ENCODE data around the gene DYNC2LI1.

The DYNC2LI1 gene

DNA sequence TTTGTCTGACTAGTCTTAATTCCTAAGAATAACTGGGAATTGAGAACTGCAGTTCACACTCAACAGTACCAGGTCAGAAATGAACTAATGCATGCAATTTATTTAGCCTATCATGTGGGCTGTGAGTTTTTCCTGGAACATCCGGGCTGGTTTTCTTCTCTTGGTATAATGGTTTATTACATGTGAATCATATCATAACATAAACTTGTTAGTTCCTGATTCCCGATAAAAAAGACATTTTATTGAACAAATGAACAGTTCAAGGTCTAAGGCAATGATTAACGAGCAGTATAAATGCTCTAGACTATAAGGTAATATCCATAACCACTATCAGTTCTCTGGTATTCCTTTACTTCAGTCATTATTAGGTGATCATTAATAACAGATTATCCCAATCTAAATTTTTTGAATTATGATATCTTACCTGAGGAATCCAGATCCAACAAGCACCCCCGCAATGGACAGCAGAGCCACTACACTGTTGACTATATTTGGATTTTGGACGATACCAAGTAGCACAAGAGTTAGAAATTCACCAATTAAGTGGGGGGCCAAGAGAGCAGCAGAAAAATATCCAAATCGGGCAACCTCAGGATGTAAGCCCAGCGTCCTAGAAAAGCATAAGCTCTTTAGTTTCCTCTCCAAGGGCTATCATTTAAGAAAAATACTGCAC, 45.8 kb downstream of the DYNC2LI1 start:
- no peak for DNase-seq

GRCh38 chr2:43822839-43823238, 49.0 kb downstream of the DYNC2LI1 start:
- no peak for DNase-seq

DNA sequence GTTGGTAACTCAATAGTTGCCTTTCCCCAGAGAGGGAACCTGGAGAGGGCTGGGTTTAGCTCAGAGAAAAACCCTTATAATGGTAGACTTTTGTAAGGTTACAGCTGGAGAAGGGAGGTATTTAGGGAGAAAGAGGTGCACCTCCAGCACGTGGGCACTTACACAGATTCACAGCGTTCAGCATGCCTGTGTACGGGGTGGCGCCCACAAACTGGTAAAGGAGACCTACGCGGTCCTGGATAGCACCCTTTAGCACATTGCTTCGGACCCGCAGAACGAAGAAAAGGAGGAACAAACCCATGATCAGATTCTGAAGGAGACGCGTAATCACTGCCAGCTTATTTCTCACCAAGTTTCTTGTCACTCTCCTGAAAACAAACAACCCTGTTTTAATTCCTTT, 49.9 kb downstream of the DYNC2LI1 start:
- no peak for DNase-seq

DNA sequence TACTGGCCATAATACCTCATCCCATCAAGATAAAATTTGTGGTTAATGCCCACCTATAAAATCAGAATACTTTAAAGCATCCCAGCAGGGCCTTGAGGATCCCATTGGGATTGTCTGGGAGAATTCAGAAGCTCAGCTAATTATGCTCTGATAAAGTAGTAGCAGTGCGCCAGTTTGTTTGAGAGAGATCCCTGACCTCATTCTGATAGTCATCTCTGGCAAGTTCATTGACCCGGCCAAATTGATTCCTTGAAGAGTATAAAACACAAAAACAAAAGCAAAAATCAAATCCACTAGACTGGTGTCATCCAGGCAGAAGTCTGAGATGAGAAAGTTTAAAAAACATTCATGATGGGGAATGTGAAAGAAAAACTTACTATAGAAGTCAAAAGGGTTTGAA, 50.7 kb downstream of the DYNC2LI1 start:
- no peak for DNase-seq

GRCh38 chr2:43824951-43825493, 51.2 kb downstream of the DYNC2LI1 start:
- no peak for DNase-seq

- no peak for DNase-seq
These were observed 52.0 kb downstream of the DYNC2LI1 start for GRCh38 chr2:43825841-43826240.

DNA sequence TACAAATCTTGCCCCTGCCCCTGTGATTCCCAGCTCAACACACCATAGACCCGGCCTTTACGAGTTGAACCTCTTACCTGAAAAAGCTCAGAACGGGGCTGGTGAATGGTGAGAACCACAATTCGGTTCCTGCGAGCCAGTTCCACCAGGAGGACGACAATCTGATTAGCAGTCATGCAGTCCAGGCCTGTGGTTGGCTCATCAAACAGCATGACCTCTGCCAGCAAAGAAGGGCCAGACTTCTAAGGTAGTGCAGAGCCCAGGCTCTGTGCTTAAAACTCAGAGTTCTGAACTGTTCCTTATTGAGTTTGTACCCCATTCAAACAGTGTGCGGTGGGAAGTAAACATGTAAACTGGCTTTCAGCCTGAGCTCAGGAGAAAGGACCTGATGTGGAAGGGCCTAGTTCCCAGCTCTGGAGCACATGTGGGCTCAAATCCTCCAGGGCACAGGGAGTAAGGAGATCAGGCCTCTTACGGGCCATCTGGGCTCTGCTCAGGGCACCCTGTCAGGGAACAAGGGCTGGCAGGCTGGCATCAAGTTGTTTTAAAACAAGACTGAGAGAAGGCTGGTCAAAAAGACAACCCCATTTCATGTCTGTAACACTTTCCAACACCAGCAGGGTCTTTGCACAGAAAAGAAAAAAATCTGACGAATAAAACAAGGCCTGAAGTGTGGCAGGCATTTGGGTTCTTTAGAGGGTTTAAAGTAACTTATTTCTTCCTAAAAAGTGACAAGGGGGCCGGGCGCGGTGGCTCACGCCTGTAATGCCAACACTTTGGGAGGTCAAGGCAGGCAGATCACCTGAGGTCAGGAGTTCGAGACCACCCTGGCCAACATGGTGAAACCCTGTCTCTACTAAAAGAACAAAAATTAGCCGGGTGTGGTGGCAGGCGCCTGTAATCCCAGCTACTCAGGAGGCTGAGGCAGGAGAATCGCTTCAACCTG, 52.7 kb downstream of the DYNC2LI1 start:
- no peak for DNase-seq

DNA sequence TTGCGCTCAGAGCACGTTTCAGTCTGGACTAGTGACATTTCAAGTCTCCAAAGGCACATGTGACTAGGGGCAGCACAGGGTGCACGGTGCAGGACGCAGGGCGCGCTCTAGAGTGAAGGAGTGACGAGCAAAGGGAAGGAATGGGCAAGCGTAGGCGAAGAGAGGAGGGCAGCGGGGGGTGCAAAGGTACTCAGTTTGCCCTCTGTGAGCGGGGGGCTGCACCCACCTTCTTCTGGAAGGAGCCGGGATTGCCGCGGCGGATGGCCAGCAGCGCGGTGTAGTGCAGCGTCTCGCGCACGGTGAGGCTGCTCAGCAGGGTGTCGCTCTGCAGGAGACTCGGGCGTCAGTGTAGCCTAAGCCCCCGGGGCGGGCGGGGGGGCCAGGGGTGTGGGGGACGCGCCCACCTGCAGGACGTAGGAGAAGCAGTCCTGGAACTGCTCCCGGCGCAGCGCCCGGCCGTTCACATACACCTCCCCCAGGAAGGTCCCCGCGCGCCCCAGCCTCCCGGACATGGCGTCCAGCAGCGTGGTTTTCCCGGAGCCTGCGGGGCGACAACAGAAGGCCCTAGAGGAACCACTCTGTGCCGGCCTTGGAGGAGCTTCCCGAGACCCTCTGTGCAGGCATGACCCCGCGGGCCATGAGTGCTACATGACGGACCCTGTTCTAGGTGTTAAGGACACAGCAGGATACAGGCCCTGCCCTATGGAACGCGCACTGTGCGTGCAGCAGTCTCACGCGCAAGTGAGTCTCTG, 57.9 kb downstream of the DYNC2LI1 start:
- peak; percentile 52 for DNase-seq

GRCh38 chr2:43832457-43832856, 58.6 kb downstream of the DYNC2LI1 start:
- DNase-seq: no peak

- DNase-seq: no peak
These were observed 63.2 kb downstream of the DYNC2LI1 start for GRCh38 chr2:43837033-43837432.

DNA sequence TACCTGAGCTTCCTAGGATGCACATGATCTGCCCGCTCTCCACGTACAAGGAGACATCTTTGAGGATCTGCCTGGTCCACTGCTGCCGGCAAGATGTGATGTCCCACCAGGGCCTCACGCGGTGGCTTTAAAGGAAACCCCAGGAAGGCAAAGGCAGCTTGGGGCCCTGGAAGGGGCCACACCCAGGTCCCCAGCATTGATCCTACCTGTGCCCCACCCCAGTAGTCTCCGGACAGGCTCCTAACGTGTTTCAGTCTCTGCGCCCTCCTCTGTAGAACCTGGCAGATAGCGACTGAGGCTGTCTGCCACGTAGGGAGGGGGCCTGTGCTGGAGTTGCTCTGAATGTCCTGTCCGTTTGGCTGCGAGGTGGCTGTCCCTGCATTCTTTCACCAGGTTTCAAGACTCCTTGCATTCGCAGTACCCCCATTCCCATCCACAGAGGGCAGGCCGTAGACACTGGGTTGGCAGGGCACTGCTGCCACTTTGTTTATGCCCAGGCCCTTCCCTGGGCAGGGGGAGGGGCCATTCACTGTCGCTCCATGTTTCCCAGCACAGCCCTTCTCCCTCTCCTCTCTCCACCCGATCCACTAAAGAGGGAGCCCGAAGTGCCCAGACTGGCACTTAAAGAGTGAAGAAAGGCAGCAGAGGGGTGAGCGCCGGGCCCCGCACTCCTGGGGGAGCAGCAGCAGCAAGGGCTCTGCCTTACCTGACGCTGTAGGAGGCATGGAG, 64.2 kb downstream of the DYNC2LI1 start:
- DNase-seq: no peak

DNA sequence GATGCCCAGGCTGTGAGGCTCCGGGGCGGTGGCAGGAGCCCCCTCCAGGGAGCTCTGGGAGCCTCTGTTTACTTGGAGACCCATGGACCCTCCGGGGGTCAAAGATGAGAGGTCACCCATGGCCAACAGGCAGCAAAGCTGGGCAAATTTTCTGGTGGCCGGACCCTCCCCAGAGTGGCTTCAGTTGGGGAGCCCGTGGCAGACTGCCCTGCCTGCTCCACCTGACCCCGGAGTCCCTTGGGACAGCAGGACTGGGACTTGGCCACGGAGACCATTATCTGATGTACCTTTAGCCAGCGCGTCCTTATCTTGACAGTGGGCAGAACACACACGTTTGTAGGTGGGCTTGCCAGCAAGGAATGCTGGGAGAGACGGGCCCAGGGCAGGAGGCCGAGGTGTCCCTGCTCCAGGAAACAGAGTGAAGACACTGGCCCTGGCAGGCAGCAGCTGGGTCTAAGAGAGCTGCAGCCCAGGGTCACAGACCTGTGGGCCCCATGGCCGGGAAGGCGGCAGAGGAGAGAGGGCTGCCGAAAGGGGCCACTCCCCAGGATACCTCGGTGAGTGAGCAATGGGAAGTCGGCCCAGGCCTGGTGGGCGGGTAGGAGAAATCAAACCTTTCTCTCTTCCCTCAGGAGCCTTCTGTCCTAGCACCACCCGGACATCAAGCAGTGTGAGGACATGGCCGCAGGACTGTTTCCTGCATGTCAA, 64.9 kb downstream of the DYNC2LI1 start, which contains the start of the genes ABCG5 and ABCG8:
Gene ABCG5, minus strand, starts transcription at position 280 of the 708 bp plus-strand sequence. Its CDS starts 160 bp downstream, at position 120.
Gene ABCG8, plus strand, starts transcription at position 412 of the 708 bp plus-strand sequence. Its CDS starts 83 bp downstream, at position 495.
- no peak for DNase-seq

DNA sequence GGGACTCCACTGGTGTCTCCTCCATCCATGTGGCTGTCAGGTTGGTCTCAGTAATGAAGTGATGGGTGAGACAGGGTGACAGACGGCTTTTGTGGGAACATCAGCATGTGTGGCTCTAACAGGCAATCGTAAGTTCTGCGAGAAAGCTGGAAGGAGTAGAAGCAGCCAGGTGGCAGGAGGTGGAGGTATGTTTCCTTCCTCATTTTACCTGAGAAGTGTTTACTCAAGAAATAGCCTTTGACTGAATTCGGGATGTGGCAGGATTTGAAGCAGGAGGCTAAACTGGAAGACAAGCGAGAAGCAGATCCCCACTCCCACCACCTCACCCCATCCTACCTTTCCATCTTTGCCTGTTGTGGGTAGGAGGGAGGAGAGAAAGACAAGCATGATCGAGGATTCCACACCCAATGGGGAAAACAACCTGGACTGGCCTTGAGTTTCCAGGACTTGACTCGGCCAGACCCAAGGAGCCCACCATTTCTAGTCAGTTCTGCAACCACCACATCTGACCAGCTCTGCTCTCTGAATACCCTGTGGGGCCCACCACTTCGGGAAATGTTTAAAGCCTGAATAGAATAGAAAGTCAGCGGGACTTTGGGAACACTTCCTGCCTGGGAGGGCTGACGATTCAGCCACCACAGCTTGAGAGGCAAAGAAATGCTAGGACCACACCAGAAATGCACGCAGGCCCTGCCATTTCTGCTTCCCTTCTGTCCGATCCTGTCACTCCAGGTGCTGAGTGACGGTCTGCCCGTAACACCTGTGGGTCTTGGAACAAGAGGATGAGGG, 66.1 kb downstream of the DYNC2LI1 start:
- no peak for DNase-seq

- no peak for DNase-seq
These were observed 67.1 kb downstream of the DYNC2LI1 start for GRCh38 chr2:43840965-43841364.

GRCh38 chr2:43841949-43842865, 68.4 kb downstream of the DYNC2LI1 start:
- no peak for DNase-seq

DNA sequence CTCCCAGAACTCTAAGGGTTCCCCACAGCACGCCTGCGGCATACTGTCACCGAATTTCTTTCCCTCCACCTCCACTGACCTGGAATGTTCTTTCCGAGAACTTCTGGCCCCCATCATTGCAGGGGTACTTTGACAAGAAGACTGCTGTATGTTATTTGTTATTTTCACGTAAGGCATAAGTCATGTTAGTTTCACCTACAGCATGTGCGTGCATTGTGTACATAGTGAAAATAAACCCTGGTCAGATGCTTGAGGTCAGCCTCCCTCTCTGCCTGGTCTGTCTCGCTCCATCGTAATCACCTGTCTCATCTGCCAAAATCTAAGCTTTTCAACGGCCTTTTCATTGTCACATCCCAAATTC, 69.0 kb downstream of the DYNC2LI1 start:
- DNase-seq: no peak

DNA sequence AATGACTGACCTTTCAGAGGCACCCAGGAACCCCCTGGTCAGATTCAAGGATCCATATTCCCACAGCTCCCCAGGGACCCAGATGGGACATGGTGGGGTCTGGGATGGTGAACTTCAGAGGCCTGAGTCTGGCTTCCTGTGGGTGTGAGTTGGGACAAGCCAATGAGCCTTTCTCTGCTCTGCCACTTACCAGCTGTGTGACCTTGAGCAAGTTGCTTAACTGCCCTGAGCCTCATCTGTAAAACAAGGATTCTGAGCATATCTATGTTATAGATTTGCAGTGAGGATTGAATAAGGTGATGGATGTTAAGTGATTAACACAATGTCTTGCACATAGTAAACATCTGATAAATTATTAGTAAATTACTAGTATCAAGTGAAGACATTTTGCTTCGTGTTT, 71.3 kb downstream of the DYNC2LI1 start:
- DNase-seq: no peak

GRCh38 chr2:43846140-43846793, 72.4 kb downstream of the DYNC2LI1 start:
- no peak for DNase-seq

GRCh38 chr2:43848214-43848613, 74.4 kb downstream of the DYNC2LI1 start:
- DNase-seq: no peak
